HL-60 (cell line): ENCODE measurements around the gene CTSW.

Source experiments
- GABPA ChIP-seq: IDR thresholded peaks from 2 replicates; pipeline ENCODE4 v1.6.1; 2012; ENCODE audit warnings: low read depth
- POLR2AphosphoS5 ChIP-seq: IDR thresholded peaks from 2 replicates; pipeline ENCODE4 v1.6.1; 2012; ENCODE audit warnings: low read depth
- TF ChIP-seq, protein P1 (sequence below): IDR thresholded peaks from one replicate; pipeline ENCODE4 v1.5.1; 2011; ENCODE audit warnings: low read length, control low read depth, inconsistent platforms; ENCODE audit not compliant: insufficient read depth

DNA sequence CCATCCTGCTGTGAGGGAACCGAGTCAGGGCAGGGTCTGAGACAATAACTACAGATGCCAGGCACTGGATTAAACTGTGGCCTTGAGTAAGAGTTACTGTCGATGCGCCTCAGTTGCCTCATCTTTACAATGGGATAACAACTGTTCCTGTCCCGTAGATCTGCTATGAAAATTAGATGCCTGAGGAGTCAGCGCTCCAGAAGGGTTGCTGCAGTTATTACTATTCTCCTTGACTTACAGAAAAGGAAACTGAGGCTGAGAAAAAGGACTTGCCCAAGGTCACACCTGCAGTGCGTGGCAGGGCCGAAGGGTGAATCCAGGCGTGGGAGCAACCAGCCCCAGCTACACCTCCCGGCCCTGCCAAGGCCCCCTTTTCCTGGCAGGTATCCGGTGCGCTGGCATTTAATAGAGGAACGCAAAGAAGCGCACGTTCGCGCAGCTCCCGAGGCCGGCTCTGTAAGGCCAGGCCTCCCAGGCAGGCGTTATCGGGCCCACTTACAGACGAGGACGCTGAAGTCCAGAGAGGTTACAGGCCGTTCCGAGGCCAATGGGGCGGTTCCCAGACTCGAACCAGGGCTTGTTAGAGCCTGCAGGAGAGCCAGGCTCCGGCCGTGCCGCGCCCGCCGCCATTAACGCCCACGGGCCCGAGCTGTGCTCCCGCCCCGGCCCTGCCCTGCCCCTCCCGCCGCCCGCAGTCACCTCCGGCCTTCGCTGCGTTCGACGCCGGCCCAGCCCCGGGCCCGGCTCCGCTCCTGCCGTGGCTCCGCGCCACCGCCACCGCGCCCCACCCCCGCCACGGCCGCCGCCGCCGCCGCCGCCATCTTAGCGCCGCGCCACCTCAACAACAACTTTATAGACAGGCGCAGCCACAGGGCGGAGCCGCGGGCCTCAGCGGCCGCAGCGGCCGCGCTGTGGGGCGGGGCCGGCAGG, 38.8 kb downstream of the CTSW start, which contains the start of gene C11orf68:
- TF ChIP-seq, protein P1, sequence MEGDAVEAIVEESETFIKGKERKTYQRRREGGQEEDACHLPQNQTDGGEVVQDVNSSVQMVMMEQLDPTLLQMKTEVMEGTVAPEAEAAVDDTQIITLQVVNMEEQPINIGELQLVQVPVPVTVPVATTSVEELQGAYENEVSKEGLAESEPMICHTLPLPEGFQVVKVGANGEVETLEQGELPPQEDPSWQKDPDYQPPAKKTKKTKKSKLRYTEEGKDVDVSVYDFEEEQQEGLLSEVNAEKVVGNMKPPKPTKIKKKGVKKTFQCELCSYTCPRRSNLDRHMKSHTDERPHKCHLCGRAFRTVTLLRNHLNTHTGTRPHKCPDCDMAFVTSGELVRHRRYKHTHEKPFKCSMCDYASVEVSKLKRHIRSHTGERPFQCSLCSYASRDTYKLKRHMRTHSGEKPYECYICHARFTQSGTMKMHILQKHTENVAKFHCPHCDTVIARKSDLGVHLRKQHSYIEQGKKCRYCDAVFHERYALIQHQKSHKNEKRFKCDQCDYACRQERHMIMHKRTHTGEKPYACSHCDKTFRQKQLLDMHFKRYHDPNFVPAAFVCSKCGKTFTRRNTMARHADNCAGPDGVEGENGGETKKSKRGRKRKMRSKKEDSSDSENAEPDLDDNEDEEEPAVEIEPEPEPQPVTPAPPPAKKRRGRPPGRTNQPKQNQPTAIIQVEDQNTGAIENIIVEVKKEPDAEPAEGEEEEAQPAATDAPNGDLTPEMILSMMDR, result no peak
- peak; percentile 63; the same call in 1 of the 2 replicates for TF ChIP-seq POLR2AphosphoS5
- TF ChIP-seq GABPA, result no peak
